ENCODE data around the gene THOP1. TPM values are rescaled to one million over a fixed set of nuclear protein-coding genes. Genes with fewer than 3 reads are reported as not detected.
"Not testable (repeated sequence)": the region's sequence is repeated elsewhere in the genome, so short reads cannot be mapped to it uniquely, and the experiment has no call there.

The THOP1 gene
- total RNA-seq, 4 donors from 2014 or later: 5.9 to 51.8 (median 25.2) TPM

DNA sequence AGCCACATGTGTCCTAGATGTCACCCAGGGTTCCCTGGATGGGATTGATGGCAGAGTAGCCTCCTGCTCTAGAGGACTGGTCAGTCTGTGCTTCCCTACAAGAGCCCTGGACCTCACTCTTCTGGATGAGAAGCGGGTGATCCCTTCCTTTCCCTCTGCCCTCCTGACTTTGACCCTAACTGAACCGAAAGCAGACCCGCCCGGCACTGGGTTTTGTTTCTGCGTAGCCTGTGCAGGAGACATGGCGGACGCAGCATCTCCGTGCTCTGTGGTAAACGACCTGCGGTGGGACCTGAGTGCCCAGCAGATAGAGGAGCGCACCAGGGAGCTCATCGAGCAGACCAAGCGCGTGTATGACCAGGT, 4.9 kb downstream of the THOP1 start:
- Histone ChIP-seq H3K9me3 (no peaks in the 10 kb centered on the region), H3K27me3 (no peaks in the 10 kb centered on the region), H3K27ac (no peak overlapping the region), H3K36me3 (no peaks in the 10 kb centered on the region), H3K4me1 (peaks cover 0 to 3% of the 10 kb centered on the region in 2 donors), H3K4me3 (no peak overlapping the region)
- no peak for DNase-seq
- intact Hi-C loops (cut with DNase I; ENCODE audit: low total_unique reads): no loop called here
- no peak for TF ChIP-seq POLR2A (IDR thresholded peaks at IDR 0.05)
- TF ChIP-seq, protein P1, sequence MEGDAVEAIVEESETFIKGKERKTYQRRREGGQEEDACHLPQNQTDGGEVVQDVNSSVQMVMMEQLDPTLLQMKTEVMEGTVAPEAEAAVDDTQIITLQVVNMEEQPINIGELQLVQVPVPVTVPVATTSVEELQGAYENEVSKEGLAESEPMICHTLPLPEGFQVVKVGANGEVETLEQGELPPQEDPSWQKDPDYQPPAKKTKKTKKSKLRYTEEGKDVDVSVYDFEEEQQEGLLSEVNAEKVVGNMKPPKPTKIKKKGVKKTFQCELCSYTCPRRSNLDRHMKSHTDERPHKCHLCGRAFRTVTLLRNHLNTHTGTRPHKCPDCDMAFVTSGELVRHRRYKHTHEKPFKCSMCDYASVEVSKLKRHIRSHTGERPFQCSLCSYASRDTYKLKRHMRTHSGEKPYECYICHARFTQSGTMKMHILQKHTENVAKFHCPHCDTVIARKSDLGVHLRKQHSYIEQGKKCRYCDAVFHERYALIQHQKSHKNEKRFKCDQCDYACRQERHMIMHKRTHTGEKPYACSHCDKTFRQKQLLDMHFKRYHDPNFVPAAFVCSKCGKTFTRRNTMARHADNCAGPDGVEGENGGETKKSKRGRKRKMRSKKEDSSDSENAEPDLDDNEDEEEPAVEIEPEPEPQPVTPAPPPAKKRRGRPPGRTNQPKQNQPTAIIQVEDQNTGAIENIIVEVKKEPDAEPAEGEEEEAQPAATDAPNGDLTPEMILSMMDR (IDR thresholded peaks at IDR 0.05): no peak

DNA sequence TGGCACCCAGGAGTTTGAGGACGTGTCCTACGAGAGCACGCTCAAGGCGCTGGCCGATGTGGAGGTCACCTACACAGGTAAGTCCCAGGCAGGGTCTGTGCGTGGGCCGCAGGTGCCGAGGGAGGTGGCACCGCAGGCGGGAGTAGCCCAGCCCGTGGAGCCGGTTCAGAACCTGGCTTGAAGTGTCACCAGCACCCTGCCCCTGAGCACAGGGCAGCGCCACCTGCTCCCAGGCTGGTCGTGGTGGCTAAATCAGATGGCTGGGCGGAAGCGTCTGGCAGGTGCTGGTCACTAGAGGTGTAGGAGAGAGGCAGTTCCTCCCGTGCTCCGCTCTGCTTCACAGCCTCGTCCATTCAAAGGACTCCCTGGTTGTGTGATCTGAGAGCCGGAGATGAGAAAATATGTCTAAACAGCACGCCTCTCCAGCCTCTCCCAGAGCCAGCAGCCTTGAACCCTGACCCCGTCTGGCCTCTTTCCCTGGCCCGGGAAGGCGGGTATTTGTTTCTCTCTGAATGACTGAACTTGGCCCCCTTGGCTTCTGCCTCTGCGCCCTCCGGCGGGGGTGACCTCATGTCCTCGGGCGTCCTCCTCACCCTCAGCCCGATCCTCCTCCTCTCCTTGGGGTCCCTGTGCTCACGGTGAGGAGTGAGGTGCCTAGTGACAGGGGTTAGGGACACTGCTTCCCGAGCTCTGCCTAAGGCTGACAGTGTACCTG, 5.4 kb downstream of the THOP1 start:
- Histone ChIP-seq H3K27ac (no peak overlapping the region), H3K27me3 (no peaks in the 10 kb centered on the region), H3K4me1 (peaks cover 0 to 3% of the 10 kb centered on the region in 2 donors), H3K9me3 (no peaks in the 10 kb centered on the region), H3K4me3 (no peak overlapping the region), H3K36me3 (no peaks in the 10 kb centered on the region)
- intact Hi-C loops (cut with DNase I; ENCODE audit: low total_unique reads): no loop called here
- DNase-seq: no peak
- no peak for TF ChIP-seq POLR2A (IDR thresholded peaks at IDR 0.05)
- TF ChIP-seq, protein P1 (IDR thresholded peaks at IDR 0.05): no peak

DNA sequence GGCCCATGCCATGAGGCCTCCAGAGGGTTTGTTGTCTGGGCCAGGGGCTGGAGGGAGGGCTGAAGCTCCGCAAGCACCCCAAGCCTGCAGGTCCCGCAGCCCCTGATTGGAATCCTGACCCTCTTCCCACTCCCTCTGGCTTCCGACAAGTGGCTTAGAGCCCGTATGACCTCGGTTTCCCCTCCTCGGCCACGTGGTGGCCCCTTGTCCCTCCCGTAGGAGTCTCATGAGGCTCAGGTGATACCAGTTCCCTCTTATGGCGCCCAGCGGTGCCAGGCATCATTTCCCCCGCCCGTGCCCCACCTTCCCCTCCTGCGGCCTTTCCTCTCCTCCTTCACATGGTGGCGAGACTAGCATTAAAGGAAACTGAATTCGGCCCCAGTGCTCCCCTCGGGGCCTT, 6.1 kb downstream of the THOP1 start:
- H3K27me3 ChIP-seq: no peaks in the 10 kb centered on the region
- no peak overlapping the region for H3K4me3 ChIP-seq
- intact Hi-C loops (cut with DNase I; ENCODE audit: low total_unique reads): no loop called here
- DNase-seq: no peak
- no peaks in the 10 kb centered on the region for H3K9me3 ChIP-seq
- no peak overlapping the region for H3K27ac ChIP-seq
- no peaks in the 10 kb centered on the region for H3K4me1 ChIP-seq
- no peak for TF ChIP-seq POLR2A (IDR thresholded peaks at IDR 0.05)
- TF ChIP-seq, protein P1 (IDR thresholded peaks at IDR 0.05): no peak
- H3K36me3 ChIP-seq: no peaks in the 10 kb centered on the region

DNA sequence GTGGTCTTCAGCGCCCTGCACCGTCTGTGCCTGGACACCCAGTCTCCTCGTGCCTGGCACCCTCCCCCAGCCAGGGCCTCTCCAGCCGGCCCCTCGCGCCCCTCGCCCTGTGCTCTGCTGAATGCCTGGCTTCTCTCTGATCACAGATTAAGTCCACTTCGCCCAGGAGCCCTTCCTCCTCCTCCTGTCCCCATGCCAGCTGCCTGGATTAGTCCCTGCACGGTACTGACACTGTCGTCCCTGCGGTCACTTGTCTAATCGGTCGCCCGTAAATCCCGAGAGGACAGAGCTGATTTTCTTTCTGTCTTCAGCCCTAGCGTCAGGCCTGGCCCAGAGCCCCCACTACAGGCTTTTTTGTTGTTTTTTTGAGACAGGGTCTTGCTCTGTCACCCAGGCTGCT, 6.6 kb downstream of the THOP1 start:
- H3K27ac ChIP-seq: no peak overlapping the region
- no peak for TF ChIP-seq POLR2A (IDR thresholded peaks at IDR 0.05)
- no peaks in the 10 kb centered on the region for H3K27me3 ChIP-seq
- H3K36me3 ChIP-seq: no peaks in the 10 kb centered on the region
- no peak for DNase-seq
- H3K4me1 ChIP-seq: no peaks in the 10 kb centered on the region
- intact Hi-C loops (cut with DNase I; ENCODE audit: low total_unique reads): no loop called here
- no peaks in the 10 kb centered on the region for H3K9me3 ChIP-seq
- H3K4me3 ChIP-seq: no peak overlapping the region

DNA sequence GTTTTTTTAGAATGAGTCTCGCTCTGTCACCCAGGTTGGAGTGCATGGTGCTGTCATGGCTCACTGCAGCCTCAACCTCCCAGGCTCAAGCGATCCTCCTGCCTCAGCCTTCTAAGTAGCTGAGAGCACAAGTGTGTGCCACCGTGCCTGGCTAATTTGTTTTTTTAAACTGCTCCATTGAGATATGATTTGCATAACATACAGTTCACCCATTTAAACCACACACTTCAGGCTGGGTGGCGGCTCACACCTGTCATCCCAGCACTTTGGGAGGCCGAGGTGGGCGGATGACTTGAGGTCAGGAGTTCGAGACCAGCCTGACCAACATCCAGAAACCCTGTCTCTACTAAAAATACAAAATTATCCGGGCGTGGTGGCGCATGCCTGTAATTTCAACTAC, 7.4 kb downstream of the THOP1 start:
- DNase-seq; H3K4me3 ChIP-seq; H3K9me3 ChIP-seq; H3K4me1 ChIP-seq; H3K27me3 ChIP-seq; H3K36me3 ChIP-seq; H3K27ac ChIP-seq; intact Hi-C loops (cut with DNase I; ENCODE audit: low total_unique reads): not testable (repeated sequence)

DNA sequence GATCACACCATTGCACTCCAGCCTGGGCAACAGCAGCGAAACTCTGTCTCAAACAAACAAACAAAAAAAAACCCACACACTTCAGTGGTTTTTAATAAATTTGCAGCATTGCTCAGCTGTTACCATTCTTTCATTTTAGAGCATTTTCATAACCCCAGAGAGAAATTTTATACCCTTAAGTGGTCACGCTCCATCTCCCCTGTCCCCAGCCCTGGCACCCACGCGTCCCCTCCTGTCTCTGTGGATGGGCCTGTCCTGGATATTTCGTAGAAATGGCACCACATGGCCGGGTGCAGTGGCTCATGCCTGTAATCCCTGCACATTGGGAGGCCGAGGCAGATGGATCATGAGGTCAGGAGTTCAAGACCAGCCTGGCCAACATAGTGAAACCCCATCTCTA, 7.8 kb downstream of the THOP1 start:
- Histone ChIP-seq H3K36me3 (no peaks in the 10 kb centered on the region), H3K27ac (no peak overlapping the region), H3K9me3 (no peaks in the 10 kb centered on the region), H3K27me3 (no peaks in the 10 kb centered on the region), H3K4me1 (no peaks in the 10 kb centered on the region), H3K4me3 (no peak overlapping the region)
- TF ChIP-seq POLR2A (IDR thresholded peaks at IDR 0.05): no peak
- TF ChIP-seq, protein P1 (IDR thresholded peaks at IDR 0.05): no peak
- intact Hi-C loops (cut with DNase I; ENCODE audit: low total_unique reads): no loop called here
- DNase-seq: no peak

All from uterus (tissue), 4 donors.